Endometrial microvascular endothelial cells (primary cell): ENCODE measurements around the gene PDHB. TPM values are rescaled to one million over a fixed set of nuclear protein-coding genes. Genes with fewer than 3 reads are reported as not detected.

Experiments used
- in situ Hi-C: cut with HindIII; loops from 2 replicates; pipeline ENCODE4 v1.10.0; 2017; ENCODE audit warnings: low sequenced_read_pairs, low pct_unique_long_range_greater_than_20kb; ENCODE audit errors: inconsistent ontology term
- total RNA-seq: library from RNA; depleted of rRNA; stranded (reverse); fragments of >200 nt; gene quantifications from one replicate; pipeline ENCODE4 v1.2.3, GENCODE V29; 2015; ENCODE audit errors: inconsistent ontology term

The PDHB gene
- total RNA-seq = 98.7 TPM

- in situ Hi-C loops = no loop called here
Measured at GRCh38 chr3:58433400-58434167, at the start of gene PDHB. TSS of gene PDHB (minus strand) at chr3:58433832. CDS start at chr3:58433809, 23 bp downstream.

GRCh38 chr3:58482917-58483636, 49.4 kb upstream of the PDHB start:
- in situ Hi-C loops = no loop called here

GRCh38 chr3:58480309-58480708, 46.7 kb upstream of the PDHB start:
- in situ Hi-C loops = no loop called here

- in situ Hi-C loops = no loop called here
Measured at GRCh38 chr3:58478781-58479180, 45.1 kb upstream of the PDHB start.

- in situ Hi-C loops = no loop called here
Measured at GRCh38 chr3:58474967-58475578, 41.4 kb upstream of the PDHB start.

DNA sequence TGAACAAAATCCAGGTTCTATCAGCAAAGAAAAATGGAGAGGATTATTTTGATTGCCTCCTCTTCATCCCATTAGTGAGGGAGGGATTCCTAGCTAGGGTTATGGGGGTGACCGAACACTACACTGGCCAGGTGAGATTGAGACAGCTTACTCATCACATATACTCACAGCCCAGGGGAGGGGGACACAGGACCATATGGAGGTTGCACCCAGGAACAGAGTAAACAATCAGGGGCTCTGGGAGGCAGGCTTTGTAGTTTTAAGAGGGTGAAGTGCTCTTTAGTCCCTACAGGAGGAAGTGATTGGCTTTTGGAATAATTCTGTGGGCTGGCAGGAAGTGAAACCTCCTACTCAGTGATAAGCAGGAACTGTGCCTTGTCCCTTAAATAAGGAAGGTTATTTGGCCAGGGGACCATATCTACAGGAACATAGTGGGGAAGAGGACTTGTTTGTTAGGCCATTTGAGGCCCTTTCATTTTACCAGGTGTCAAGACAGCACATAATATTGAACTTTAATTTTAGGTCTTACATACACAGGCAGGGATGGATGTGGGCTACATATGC, 40.8 kb upstream of the PDHB start:
- in situ Hi-C loops = no loop called here

DNA sequence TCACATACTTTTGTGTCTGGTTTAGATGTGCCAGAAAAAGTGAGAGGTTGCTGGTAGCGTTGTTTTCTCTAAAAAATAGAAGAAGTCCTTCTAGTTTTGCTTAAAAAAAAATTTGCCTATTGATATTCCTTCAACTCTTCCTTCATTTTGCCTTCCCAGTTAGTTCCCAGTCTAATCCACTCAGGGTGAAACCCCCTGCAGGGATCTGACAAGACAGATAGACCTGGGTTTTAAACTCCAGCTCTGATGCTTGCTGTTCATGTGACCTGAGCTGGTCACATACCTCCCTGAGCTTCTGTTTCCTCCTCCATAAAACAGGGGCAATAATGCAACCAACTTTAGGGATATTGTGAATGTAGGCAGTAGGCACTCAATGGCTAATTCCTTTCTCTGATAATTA, 39.6 kb upstream of the PDHB start:
- in situ Hi-C loops = no loop called here

GRCh38 chr3:58471025-58471887, 37.6 kb upstream of the PDHB start:
- in situ Hi-C loops = no loop called here

GRCh38 chr3:58470363-58471024, 36.9 kb upstream of the PDHB start:
- in situ Hi-C loops = no loop called here

DNA sequence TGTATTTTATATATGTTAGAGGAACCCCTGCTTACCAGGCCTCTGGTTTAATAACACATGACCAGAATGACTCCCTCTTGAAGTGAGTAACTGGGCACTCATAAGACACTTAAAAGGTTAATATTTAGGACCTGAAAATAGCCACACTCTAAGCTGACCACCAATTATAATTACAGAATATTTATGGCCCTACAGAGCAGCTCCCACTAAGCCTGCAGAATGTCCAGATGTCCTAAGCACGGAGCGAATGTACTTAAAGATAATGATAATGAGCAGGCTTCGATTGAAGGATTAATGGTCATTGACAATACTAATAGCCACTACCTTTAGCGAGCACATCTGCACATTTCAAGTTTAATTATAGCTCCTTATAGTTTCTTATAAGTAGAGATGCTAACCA, 35.5 kb upstream of the PDHB start:
- in situ Hi-C loops = no loop called here

- in situ Hi-C loops = no loop called here
Measured at GRCh38 chr3:58466899-58467563, 33.4 kb upstream of the PDHB start.

DNA sequence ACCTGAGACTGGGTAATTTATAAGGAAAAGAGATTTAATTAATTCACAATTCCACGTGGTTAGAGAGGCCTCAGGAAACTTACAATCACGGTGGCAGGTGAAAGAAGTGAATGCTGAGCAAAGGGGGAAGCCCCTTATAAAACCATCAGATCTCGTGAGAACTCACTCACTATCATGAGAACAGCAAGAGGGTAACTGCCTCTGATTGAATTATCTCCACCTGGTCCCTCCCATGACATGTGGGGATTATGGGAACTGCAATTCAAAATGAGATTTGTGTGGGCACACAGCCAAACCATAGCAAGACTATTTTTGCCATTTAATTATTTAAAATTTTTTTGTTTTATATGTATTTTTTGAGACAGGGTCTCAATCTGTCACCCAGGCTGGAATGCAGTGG, 31.2 kb upstream of the PDHB start:
- in situ Hi-C loops = no loop called here

DNA sequence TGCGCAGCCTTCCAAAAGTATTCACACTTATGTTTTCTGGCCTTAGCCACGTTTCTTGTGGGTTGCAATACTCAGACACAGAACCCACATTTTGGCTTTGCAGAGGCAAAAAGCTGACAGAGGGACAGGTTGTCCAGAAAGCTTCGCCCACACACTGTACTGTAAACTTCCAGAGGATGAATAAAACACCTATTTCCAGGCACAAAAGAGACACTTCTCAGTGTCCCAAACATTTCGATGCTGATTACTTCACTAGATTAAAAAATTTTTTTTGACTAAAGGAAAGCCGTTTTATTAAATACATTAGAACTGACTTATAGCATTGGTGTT, 30.3 kb upstream of the PDHB start:
- in situ Hi-C loops = no loop called here

GRCh38 chr3:58463181-58463941, 29.7 kb upstream of the PDHB start:
- in situ Hi-C loops = no loop called here

- in situ Hi-C loops = no loop called here
Measured at GRCh38 chr3:58462829-58463180, 29.2 kb upstream of the PDHB start.

DNA sequence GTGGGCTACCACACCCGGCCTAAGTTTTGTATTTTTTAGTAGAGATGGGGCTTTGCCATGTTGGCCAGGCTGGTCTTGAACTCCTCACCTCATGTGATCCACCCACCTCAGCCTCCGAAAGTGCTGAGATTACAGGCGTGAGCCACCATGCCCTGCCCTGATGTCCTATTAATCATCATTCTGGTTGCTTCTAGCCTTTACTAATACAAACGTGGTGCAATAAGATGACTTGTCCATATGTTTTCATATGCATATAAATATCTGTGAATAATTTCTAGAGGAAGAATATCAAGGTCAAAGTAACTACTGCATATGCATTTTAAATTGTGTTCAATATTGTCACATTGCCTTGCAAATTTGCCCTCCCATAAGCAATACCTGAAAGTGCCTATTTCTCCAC, 25.5 kb upstream of the PDHB start:
- in situ Hi-C loops = no loop called here

- in situ Hi-C loops = no loop called here
Measured at GRCh38 chr3:58452176-58452575, 18.5 kb upstream of the PDHB start.
